Smooth muscle cell (in vitro differentiated cells): ENCODE data around the gene SATB2. TPM values are rescaled to one million over a fixed set of nuclear protein-coding genes. Genes with fewer than 3 reads are reported as not detected.

Experiments used
- DNase-seq: peaks from one replicate; lab custom pipeline; 2025; ENCODE audit not compliant: unreplicated experiment; lab: John Stamatoyannopoulos, UW
- H2AFZ ChIP-seq: fragments of 200-600 bp; sonication (generic); 2 replicates; pipeline ENCODE4 v1.6.0; 2016; ENCODE audit warnings: antibody characterized with exemption, low read depth, mild to moderate bottlenecking
- H3F3A ChIP-seq: fragments of 200-600 bp; sonication (generic); 2 replicates; pipeline ENCODE4 v1.6.0; 2017; ENCODE audit warnings: antibody characterized with exemption, low read depth
- H3K27ac ChIP-seq: fragments of 200-600 bp; sonication (generic); 2 replicates; pipeline ENCODE4 v1.5.1; 2016; ENCODE audit warnings: low read depth, mild to moderate bottlenecking
- H3K27me3 ChIP-seq: fragments of 200-600 bp; sonication (generic); 2 replicates; pipeline ENCODE4 v1.6.1; 2016; ENCODE audit warnings: low read depth, mild to moderate bottlenecking
- H3K36me3 ChIP-seq: fragments of 200-600 bp; sonication (generic); 2 replicates; pipeline ENCODE4 v1.5.1; 2016; ENCODE audit warnings: low read depth
- H3K4me1 ChIP-seq: fragments of 200-600 bp; sonication (generic); 2 replicates; pipeline ENCODE4 v1.5.1; 2016; ENCODE audit warnings: low read depth
- H3K4me2 ChIP-seq: fragments of 200-600 bp; sonication (generic); 2 replicates; pipeline ENCODE4 v1.6.0; 2016; ENCODE audit warnings: mild to moderate bottlenecking
- H3K4me3 ChIP-seq: fragments of 200-600 bp; sonication (generic); 2 replicates; pipeline ENCODE4 v1.5.1; 2016; ENCODE audit warnings: mild to moderate bottlenecking
- H3K79me2 ChIP-seq: fragments of 200-600 bp; sonication (generic); 2 replicates; pipeline ENCODE4 v1.6.0; 2016; ENCODE audit warnings: low read depth, mild to moderate bottlenecking
- H3K9ac ChIP-seq: fragments of 200-600 bp; sonication (generic); 2 replicates; pipeline ENCODE4 v1.6.0; 2016; ENCODE audit warnings: low read depth
- H3K9me3 ChIP-seq: fragments of 200-600 bp; sonication (generic); replicated peaks from 2 replicates; pipeline ENCODE4 v1.5.1; 2016; ENCODE audit warnings: low read depth
- H4K20me1 ChIP-seq: fragments of 200-600 bp; sonication (generic); 2 replicates; pipeline ENCODE4 v1.6.0; 2016; ENCODE audit warnings: low read depth
- CTCF ChIP-seq: fragments of 200-600 bp; sonication (generic); IDR thresholded peaks from 2 replicates; pipeline ENCODE4 v1.5.1; 2017; ENCODE audit warnings: borderline replicate concordance, mild to moderate bottlenecking, antibody characterized with exemption; ENCODE audit not compliant: insufficient read depth, poor library complexity, severe bottlenecking
- WGBS: methylation state at CpG from one replicate; pipeline ENCODE4 v1.1.7; 2016; ENCODE audit warnings: low lambda C conversion rate; 5-methylcytosine and 5-hydroxymethylcytosine counted together
- polyA plus RNA-seq: library from polyadenylated mRNA; unstranded; fragments of >200 nt; fragmentation: Nextera tagmentation; extraction: Ambion mirVana; gene quantifications from 2 replicates; pipeline ENCODE4 v1.2.1, GENCODE V29; 2016
- total RNA-seq: library from RNA; depleted of rRNA; stranded (reverse); fragments of >200 nt; gene quantifications from 2 replicates; pipeline ENCODE4 v1.2.3, GENCODE V29; 2014

Gene SATB2
- total and polyA plus RNA-seq, 2 experiments from 2014 or later, result 0.73 to 12.5 TPM

- no peaks in the 10 kb centered on the region for H3K4me1 ChIP-seq
- H3K4me2 ChIP-seq, result no peak overlapping the region
- no peaks in the 10 kb centered on the region for H3K79me2 ChIP-seq
- H3K36me3 ChIP-seq, result no peaks in the 10 kb centered on the region
- no peak overlapping the region for H2AFZ ChIP-seq
- DNase-seq, result no peak
- no peaks in the 10 kb centered on the region for H3K27me3 ChIP-seq
- H3K9ac ChIP-seq, result no peak overlapping the region
- no peaks in the 10 kb centered on the region for H3F3A ChIP-seq
- 98% methylated on average over 2 of the region's 2 CpGs for WGBS
- H4K20me1 ChIP-seq, result no peaks in the 10 kb centered on the region
- TF ChIP-seq CTCF, result no peak
- H3K27ac ChIP-seq, result no peak overlapping the region
- no peak overlapping the region for H3K4me3 ChIP-seq
- no peaks in the 10 kb centered on the region for H3K9me3 ChIP-seq
These were observed 113.7 kb downstream of the SATB2 start for GRCh38 chr2:199344012-199344411.

DNA sequence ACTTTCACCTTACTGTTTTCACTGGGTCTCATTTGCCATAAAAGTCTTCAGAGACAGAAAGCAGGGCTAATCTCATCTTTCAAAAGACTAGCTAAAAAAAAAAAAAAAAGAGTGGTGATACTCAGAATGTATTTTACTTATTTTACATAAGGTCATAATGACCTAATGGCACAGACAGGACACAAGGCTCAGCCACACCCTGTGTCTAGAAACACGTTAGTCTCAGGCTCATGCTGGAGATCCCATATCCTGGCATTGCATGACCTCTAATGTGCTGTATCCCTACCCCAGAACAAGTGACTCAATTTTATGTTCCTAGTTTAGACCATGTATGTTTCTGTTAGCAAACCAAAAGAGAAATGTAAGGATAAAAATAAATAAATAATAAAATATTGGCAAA, 115.4 kb downstream of the SATB2 start:
- H3K9ac ChIP-seq, result no peak overlapping the region
- no peaks in the 10 kb centered on the region for H3F3A ChIP-seq
- no peak for TF ChIP-seq CTCF
- H3K36me3 ChIP-seq, result no peaks in the 10 kb centered on the region
- H3K79me2 ChIP-seq, result no peaks in the 10 kb centered on the region
- H2AFZ ChIP-seq, result no peak overlapping the region
- no peak overlapping the region for H3K4me3 ChIP-seq
- 82% methylated on average over 1 of the region's 1 CpG for WGBS
- H3K27me3 ChIP-seq, result no peaks in the 10 kb centered on the region
- H3K4me1 ChIP-seq, result no peaks in the 10 kb centered on the region
- no peak overlapping the region for H3K4me2 ChIP-seq
- H4K20me1 ChIP-seq, result no peaks in the 10 kb centered on the region
- no peak overlapping the region for H3K27ac ChIP-seq
- no peak for DNase-seq
- no peaks in the 10 kb centered on the region for H3K9me3 ChIP-seq

DNA sequence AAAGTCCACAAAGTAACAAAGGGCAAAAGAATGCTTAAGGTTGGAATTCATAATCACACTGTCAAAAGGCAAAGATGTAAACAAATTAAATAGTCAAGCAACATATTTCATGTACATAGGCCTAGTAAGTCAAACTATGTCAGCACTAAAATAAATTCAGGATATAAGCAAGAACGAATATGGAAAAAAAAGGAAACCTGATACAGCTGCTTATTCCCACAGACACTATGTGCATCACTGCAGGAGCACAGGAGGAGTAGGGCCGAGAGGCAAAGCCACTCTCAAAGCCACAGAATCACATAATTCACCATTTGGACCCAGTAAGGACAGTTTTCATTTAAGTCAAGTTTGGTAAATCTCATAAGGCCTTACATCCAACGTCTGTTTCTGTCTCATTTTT, 116.6 kb downstream of the SATB2 start:
- Histone ChIP-seq H3K4me2 (no peak overlapping the region), H3K79me2 (no peaks in the 10 kb centered on the region), H4K20me1 (no peaks in the 10 kb centered on the region), H3K4me1 (no peaks in the 10 kb centered on the region), H3K27me3 (no peaks in the 10 kb centered on the region), H3K36me3 (no peaks in the 10 kb centered on the region), H3F3A (no peaks in the 10 kb centered on the region), H2AFZ (no peak overlapping the region), H3K9me3 (no peaks in the 10 kb centered on the region), H3K9ac (no peak overlapping the region), H3K4me3 (no peak overlapping the region), H3K27ac (no peak overlapping the region)
- no peak for TF ChIP-seq CTCF
- DNase-seq, result no peak
- 86% methylated on average over 3 of the region's 3 CpGs for WGBS

GRCh38 chr2:199339891-199340605, 117.7 kb downstream of the SATB2 start:
- DNase-seq, result no peak
- TF ChIP-seq CTCF, result no peak
- no peaks in the 10 kb centered on the region for H3K79me2 ChIP-seq
- H3K27ac ChIP-seq, result no peak overlapping the region
- no peaks in the 10 kb centered on the region for H3K9me3 ChIP-seq
- 70% methylated on average over 3 of the region's 3 CpGs for WGBS
- H3K36me3 ChIP-seq, result no peaks in the 10 kb centered on the region
- H3K4me1 ChIP-seq, result peaks cover 2% of the 10 kb centered on the region
- no peaks in the 10 kb centered on the region for H4K20me1 ChIP-seq
- H3K4me2 ChIP-seq, result no peak overlapping the region
- no peaks in the 10 kb centered on the region for H3F3A ChIP-seq
- H3K27me3 ChIP-seq, result no peaks in the 10 kb centered on the region
- H3K9ac ChIP-seq, result no peak overlapping the region
- no peak overlapping the region for H2AFZ ChIP-seq
- no peak overlapping the region for H3K4me3 ChIP-seq
